ENCODE data around the gene UCN.

DNA sequence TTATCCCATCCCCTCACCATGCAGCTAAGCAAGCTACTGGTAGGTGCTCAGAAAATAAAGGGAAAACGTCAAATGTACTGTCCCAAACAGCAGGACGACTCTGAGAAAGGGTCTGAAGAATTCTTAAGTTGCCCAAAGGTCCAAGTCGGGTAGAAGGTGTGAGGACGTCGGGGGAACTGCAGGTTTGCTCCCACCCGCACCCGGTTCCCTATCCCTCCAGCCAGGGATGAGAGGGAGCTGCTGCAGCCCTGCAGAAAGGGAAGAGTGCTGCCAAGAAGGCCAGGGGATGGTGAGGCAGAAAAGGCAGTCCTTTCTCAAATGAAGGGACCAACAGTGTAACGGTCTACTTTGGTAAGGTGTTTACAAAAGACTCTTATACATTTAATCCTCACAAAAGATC, 6.9 kb upstream of the UCN start:
- TF ChIP-seq POLR2A (IDR thresholded peaks at IDR 0.05) (peak in 1 of 2 donors; percentile 13), CTCF (IDR thresholded peaks at IDR 0.05 in 4 of 5, conservative IDR thresholded peaks at IDR 0.05 in 1 of 5) (no peak)

Data from gastrocnemius medialis (tissue), 4 donors.